Gastroesophageal sphincter (tissue), 4 donors: Measurements from ENCODE around the gene SP2. TPM values are rescaled to one million over a fixed set of nuclear protein-coding genes. Genes with fewer than 3 reads are reported as not detected.
A peak's percentile ranks its signal among the peaks of the same experiment; 100 is the strongest.

ENCODE experiments used
- ATAC-seq: fragments of 150-250 bp; one replicate; pipeline ENCODE4 v1.9.1; 2016; ENCODE audit warnings: mild to moderate bottlenecking, moderate library complexity
- H3K27ac ChIP-seq, 4 donors: fragments of 200-600 bp; sonication (generic) in 3 of 4; 1 replicate in 3 of 4; 2 replicates in 1 of 4; pipeline ENCODE4 v1.5.1; 2016 to 2019
- H3K27me3 ChIP-seq: fragments of 200-600 bp; sonication (generic); one replicate; pipeline ENCODE4 v1.5.1; 2019
- H3K36me3 ChIP-seq, 2 donors: fragments of 200-600 bp; sonication (generic); one replicate each; pipeline ENCODE4 v1.5.1; 2019; ENCODE audit warnings: control low read depth in 1 of 2
- H3K4me1 ChIP-seq, 3 donors: fragments of 200-600 bp; sonication (generic); 1 replicate in 2 of 3; 2 replicates in 1 of 3; pipeline ENCODE4 v1.5.1; 2016 to 2019; ENCODE audit warnings: control low read depth in 2 of 3
- H3K4me3 ChIP-seq, 2 donors: fragments of 200-600 bp; sonication (generic); one replicate each; pipeline ENCODE4 v1.5.1; 2019; ENCODE audit warnings: mild to moderate bottlenecking in 1 of 2, moderate library complexity in 1 of 2
- H3K9me3 ChIP-seq, 3 donors: fragments of 200-600 bp; sonication (generic); one replicate each; pipeline ENCODE4 v1.5.1; 2017 to 2019; ENCODE audit warnings: control low read depth in 2 of 3
- EP300 ChIP-seq: sonication (generic); formaldehyde crosslinking; IDR thresholded peaks from one replicate; pipeline ENCODE4 v1.6.1; 2017; ENCODE audit warnings: antibody characterized with exemption, mild to moderate bottlenecking
- POLR2A ChIP-seq, 2 donors: fragments of 450-650 bp; IDR thresholded peaks; one replicate each; pipeline ENCODE4 v1.6.1; 2017; ENCODE audit warnings: antibody characterized with exemption in 2 of 2, mild to moderate bottlenecking in 2 of 2, moderate library complexity in 1 of 2
- POLR2AphosphoS5 ChIP-seq: sonication (generic); formaldehyde crosslinking; IDR thresholded peaks from one replicate; pipeline ENCODE4 v1.6.1; 2017; ENCODE audit warnings: antibody characterized with exemption
- WGBS, 2 donors: methylation state at CpG; one replicate each; pipeline ENCODE4 v1.1.5; 2018; ENCODE audit warnings: low coverage in 1 of 2; 5-methylcytosine and 5-hydroxymethylcytosine counted together
- total RNA-seq, 4 donors: library from RNA; depleted of rRNA; stranded (reverse); fragments of >200 nt; gene quantifications; one replicate each; pipeline ENCODE4 v1.1.0, GENCODE V29; 2016
- TF ChIP-seq, protein P1 (sequence below), 4 experiments: fragments of 200-600 bp in 2 of 4; fragments of 450-650 bp in 2 of 4; sonication (generic) in 1 of 4; IDR thresholded peaks; one replicate each; pipeline ENCODE4 v1.5.1; 2017 to 2019; ENCODE audit warnings: antibody characterized with exemption in 4 of 4, mild to moderate bottlenecking in 2 of 4, moderate library complexity in 2 of 4

SP2 gene
- total RNA-seq, 4 donors from 2014 or later, result 3.4 to 16.2 (median 10.0) TPM

DNA sequence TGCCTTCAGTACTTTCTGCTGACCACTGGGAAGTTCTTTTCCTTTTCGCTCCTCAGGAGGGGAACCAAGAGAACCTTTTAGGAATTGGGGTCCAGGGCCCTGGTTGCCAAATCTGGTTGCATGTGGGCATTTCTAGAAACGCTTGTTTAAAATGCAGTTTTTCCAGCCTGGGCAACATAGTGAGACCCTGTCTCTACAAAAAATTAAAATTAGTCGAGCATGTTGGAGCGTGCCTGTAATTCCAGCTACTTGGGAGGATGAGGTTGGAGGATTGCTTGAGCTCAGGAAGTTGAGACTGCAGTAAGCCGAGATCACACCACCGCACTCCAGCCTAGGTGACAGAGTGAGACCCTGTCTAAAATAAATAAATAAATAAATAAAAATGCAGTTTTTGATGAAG is 46.5 kb downstream of the SP2 start:
- ATAC-seq, result no peak
- no peaks in the 10 kb centered on the region for H3K27me3 ChIP-seq
- WGBS, 2 donors, result 74% methylated on average over 6 of the region's 6 CpGs; no CpG with 5 or more reads in 1 of the 2 donors
- peaks cover 2 to 49% (median 13%) of the 10 kb centered on the region in 3 donors for H3K4me1 ChIP-seq
- TF ChIP-seq POLR2A (IDR thresholded peaks at IDR 0.05) (no peak), POLR2AphosphoS5 (no peak)
- H3K36me3 ChIP-seq, result peaks cover 0 to 27% of the 10 kb centered on the region in 2 donors
- peak overlapping the region in 1 of 2 donors; percentile 94 for H3K4me3 ChIP-seq
- H3K9me3 ChIP-seq, result no peaks in the 10 kb centered on the region
- H3K27ac ChIP-seq, result peak overlapping the region in 2 of 4 donors; percentile 84 to 87

DNA sequence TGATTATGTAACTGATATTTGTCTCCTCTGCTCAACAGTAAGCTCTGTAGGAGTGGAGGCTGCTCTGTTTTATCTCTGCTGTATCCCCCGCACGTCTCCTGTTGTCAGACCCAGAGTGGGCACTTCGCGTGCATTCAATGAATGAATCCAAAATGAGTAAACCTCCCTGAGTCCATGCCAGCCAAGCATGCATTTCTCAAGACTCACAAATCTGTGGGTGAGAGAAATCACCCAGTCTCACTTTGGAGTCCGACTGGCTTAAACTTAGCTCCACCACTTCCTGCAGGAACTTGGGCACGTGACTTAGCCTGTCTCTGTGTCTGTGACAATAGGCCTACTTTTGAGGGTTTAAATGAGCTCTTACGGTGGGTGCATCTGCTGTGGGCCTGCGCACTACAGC is 49.0 kb downstream of the SP2 start:
- Histone ChIP-seq H3K27me3 (no peaks in the 10 kb centered on the region), H3K36me3 (peaks cover 0 to 35% of the 10 kb centered on the region in 2 donors), H3K27ac (no peak overlapping the region), H3K4me1 (peaks cover 2 to 66% (median 20%) of the 10 kb centered on the region in 3 donors), H3K4me3 (no peak overlapping the region), H3K9me3 (no peaks in the 10 kb centered on the region)
- TF ChIP-seq EP300, result no peak
- TF ChIP-seq POLR2A (IDR thresholded peaks at IDR 0.05), result no peak
- no peak for TF ChIP-seq POLR2AphosphoS5
- TF ChIP-seq, protein P1, sequence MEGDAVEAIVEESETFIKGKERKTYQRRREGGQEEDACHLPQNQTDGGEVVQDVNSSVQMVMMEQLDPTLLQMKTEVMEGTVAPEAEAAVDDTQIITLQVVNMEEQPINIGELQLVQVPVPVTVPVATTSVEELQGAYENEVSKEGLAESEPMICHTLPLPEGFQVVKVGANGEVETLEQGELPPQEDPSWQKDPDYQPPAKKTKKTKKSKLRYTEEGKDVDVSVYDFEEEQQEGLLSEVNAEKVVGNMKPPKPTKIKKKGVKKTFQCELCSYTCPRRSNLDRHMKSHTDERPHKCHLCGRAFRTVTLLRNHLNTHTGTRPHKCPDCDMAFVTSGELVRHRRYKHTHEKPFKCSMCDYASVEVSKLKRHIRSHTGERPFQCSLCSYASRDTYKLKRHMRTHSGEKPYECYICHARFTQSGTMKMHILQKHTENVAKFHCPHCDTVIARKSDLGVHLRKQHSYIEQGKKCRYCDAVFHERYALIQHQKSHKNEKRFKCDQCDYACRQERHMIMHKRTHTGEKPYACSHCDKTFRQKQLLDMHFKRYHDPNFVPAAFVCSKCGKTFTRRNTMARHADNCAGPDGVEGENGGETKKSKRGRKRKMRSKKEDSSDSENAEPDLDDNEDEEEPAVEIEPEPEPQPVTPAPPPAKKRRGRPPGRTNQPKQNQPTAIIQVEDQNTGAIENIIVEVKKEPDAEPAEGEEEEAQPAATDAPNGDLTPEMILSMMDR (IDR thresholded peaks at IDR 0.05), result no peak
- 85 to 89% methylated on average over 4 to 6 of the region's 8 CpGs for WGBS, 2 donors
- no peak for ATAC-seq

DNA sequence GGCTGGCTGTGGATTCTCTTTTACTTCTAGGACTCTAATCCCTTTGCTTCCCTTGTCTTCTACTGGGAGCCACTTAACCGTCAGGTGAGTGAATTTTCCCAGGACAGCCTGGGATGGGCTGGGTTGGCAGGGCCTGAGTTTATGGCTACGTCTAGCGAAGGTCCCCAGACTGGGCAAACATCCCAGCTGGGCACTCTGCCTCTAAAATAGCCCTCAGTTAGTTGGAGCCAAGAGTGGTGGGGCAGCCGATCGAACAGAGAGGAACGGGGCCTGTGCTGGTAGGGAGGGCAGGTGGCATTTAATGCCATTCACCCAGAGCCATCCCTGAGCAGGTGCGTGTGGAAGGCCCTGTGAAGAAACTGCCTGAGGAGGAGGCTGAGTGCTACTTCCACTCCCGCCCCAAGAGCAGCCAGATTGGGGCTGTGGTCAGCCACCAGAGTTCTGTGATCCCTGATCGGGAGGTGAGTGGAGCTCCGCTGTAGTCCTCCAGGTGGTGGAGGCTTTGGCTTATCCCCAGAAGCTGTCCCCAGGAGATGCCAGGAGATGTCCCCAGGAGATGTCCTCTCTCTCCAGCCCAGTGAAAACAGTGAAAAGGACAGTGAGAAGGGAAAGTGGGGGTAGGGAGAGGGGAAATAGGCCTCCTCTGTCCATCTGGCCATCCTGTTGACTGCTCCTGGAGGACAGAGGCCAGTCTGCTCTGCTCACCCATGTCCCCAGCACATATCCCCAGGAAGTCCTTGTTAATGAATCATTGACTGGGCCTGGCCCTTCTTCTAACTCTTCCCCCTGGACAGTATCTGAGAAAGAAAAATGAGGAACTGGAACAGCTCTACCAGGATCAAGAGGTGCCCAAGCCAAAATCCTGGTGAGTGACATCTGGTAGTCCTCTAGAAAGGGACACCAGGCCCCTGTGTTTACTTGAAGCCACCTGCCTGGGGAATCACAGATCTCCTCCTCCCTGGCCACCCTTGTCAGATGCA is 49.8 kb downstream of the SP2 start:
- Histone ChIP-seq H3K4me1 (peaks cover 2 to 58% (median 18%) of the 10 kb centered on the region in 3 donors), H3K27ac (peak overlapping the region in 1 of 4 donors; percentile 48), H3K9me3 (no peaks in the 10 kb centered on the region), H3K27me3 (no peaks in the 10 kb centered on the region), H3K4me3 (no peak overlapping the region), H3K36me3 (peaks cover 0 to 35% of the 10 kb centered on the region in 2 donors)
- TF ChIP-seq POLR2A (IDR thresholded peaks at IDR 0.05), result no peak
- TF ChIP-seq, protein P1 (IDR thresholded peaks at IDR 0.05), result no peak
- TF ChIP-seq EP300, result no peak
- no peak for TF ChIP-seq POLR2AphosphoS5
- 70 to 79% methylated on average over 2 to 6 of the region's 10 CpGs for WGBS, 2 donors
- no peak for ATAC-seq

DNA sequence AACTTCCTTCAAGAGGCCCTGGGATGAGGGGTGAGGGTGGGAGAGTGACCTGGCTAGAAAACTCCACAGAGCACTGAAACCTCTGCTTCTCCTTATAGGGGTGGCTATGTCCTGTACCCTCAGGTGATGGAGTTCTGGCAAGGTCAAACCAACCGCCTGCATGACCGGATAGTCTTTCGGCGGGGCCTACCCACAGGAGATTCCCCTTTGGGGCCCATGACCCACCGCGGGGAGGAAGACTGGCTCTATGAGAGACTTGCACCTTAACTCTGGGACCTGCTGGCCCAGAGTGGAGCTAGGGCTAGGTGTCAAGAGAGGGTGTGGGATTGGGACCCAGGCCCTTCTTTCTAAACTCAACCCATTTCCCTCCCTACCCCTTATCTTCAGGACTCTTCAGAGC is 50.5 kb downstream of the SP2 start:
- Histone ChIP-seq H3K4me1 (peaks cover 2 to 55% (median 16%) of the 10 kb centered on the region in 3 donors), H3K27ac (peak overlapping the region in 2 of 4 donors; percentile 12 to 48), H3K36me3 (peaks cover 0 to 35% of the 10 kb centered on the region in 2 donors), H3K27me3 (no peaks in the 10 kb centered on the region), H3K4me3 (no peak overlapping the region), H3K9me3 (no peaks in the 10 kb centered on the region)
- TF ChIP-seq EP300 (no peak), POLR2AphosphoS5 (no peak)
- TF ChIP-seq, protein P1 (IDR thresholded peaks at IDR 0.05), result no peak
- WGBS, 2 donors, result 100% methylated on average over 3 of the region's 6 CpGs; no CpG with 5 or more reads in 1 of the 2 donors
- ATAC-seq, result no peak

DNA sequence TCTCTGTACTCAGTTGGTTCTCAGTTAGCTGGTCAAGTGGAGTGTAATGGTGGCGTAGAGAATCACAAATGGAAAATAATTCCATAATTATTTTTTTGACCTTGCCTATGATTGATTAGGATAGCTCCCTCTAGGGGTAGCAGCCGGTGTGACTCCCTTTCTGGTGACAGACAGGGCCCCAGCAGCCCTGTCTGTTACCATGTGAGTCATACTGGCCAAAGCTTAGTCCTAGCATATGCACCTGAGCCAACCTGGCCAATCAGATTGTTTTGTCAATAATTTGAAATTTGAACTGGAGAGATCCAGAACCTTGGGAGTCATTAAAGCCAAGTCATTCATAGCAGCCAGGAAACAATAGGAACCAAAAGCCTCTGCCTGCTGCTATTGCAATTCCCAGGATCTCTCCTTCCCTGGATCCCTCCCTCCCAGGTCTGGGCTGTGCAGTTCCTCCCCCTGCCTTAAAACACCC is 50.9 kb downstream of the SP2 start:
- WGBS, 2 donors, result 7 to 19% methylated on average over 2 of the region's 2 CpGs
- ATAC-seq, result peak; percentile 67

More for the DNA sequence above, 50.9 kb downstream of the SP2 start:
- no peak overlapping the region for H3K4me3 ChIP-seq
- no peaks in the 10 kb centered on the region for H3K27me3 ChIP-seq
- no peaks in the 10 kb centered on the region for H3K9me3 ChIP-seq
- peaks cover 0 to 35% of the 10 kb centered on the region in 2 donors for H3K36me3 ChIP-seq
- H3K27ac ChIP-seq, result peak overlapping the region in 2 of 4 donors; percentile 12 to 48
- peaks cover 2 to 50% (median 15%) of the 10 kb centered on the region in 3 donors for H3K4me1 ChIP-seq
- TF ChIP-seq, protein P1 (IDR thresholded peaks at IDR 0.05), result peak; percentile 54 to 79 (median 72)
- no peak for TF ChIP-seq EP300
